NB4 (cell line): ENCODE measurements around the gene FUT7.

Experiments
- DNase-seq: peaks from one replicate; pipeline ENCODE4 v3.0.0; 2010; ENCODE audit warnings: low read depth
- H3K4me3 ChIP-seq: one replicate; pipeline ENCODE4 v1.5.1; 2011; ENCODE audit warnings: mild to moderate bottlenecking, low read depth, low read length, moderate library complexity
- MYC ChIP-seq: IDR thresholded peaks from 2 replicates; pipeline ENCODE4 v1.6.1; 2011; ENCODE audit warnings: low read depth, low read length
- POLR2A ChIP-seq: IDR thresholded peaks from 2 replicates; pipeline ENCODE4 v1.6.1; 2011; ENCODE audit warnings: mild to moderate bottlenecking; ENCODE audit not compliant: insufficient read length; ENCODE audit errors: extremely low read depth
- TF ChIP-seq, protein P1 (sequence below): IDR thresholded peaks from one replicate; pipeline ENCODE4 v1.5.1; 2012; ENCODE audit warnings: low read depth, low read length
- TF ChIP-seq, protein P2 (sequence below): IDR thresholded peaks from 2 replicates; pipeline ENCODE4 v1.6.1; 2011; ENCODE audit warnings: low read depth, low read length

FUT7 gene

DNA sequence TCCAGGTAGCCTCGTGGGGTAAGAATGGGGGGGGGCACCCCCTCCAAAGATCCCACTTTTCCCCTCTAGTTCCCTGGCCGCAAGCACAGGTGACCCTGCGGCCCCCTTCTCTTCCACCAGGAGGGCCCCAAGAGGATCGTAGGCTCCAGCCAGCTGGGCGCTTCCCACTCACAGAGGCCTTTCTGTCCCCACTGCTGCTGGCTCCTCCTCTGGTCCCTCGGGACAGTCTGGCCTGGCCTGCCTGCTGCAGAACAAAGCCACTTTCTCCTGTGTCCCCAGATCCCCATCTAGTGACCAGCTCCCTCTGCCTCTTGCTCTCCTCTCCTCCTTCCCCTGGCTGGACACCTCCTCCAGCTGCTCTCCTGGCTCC is 39.0 kb upstream of the FUT7 start:
- TF ChIP-seq, protein P1, sequence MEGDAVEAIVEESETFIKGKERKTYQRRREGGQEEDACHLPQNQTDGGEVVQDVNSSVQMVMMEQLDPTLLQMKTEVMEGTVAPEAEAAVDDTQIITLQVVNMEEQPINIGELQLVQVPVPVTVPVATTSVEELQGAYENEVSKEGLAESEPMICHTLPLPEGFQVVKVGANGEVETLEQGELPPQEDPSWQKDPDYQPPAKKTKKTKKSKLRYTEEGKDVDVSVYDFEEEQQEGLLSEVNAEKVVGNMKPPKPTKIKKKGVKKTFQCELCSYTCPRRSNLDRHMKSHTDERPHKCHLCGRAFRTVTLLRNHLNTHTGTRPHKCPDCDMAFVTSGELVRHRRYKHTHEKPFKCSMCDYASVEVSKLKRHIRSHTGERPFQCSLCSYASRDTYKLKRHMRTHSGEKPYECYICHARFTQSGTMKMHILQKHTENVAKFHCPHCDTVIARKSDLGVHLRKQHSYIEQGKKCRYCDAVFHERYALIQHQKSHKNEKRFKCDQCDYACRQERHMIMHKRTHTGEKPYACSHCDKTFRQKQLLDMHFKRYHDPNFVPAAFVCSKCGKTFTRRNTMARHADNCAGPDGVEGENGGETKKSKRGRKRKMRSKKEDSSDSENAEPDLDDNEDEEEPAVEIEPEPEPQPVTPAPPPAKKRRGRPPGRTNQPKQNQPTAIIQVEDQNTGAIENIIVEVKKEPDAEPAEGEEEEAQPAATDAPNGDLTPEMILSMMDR: no peak
- TF ChIP-seq, protein P2, sequence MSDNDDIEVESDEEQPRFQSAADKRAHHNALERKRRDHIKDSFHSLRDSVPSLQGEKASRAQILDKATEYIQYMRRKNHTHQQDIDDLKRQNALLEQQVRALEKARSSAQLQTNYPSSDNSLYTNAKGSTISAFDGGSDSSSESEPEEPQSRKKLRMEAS: no peak
- no peak for TF ChIP-seq POLR2A
- TF ChIP-seq MYC: no peak
- H3K4me3 ChIP-seq: peak overlapping the region; percentile 51

DNA sequence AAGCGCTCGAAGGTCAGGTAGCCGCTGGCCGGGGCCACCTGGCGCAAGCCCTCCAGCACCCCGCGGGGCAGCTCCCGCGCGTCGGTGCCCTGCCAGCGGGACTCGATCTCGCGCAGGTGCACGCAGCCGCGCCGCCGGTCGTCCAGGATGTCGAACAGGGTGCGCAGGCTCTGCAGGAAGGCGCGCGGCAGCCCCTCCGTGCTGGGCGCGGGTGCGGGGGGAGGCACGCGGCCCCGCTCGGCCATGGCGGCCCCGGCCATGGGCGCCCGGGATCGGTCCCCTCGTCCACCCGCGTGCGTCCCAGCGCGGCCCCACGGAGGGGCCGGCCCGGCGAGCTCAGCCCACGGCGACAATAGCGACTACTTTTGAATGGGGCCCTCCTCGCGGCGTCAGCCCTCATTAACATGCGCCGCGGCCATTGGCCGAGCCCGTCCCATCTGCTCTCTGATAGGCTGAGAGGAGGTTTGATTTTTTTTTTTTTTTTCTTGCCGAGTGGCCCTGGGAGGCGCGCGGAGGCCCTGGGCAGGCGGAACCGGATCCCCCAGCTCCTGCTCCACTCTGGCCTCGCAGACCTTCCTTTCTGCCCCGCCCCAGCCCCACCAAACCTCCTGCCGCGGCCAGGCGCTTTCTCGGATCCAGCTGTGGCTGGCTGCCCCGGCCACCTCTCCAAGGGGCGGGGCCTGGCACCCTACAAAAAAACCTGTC is 38.5 kb upstream of the FUT7 start, which contains the start of gene SAPCD2:
Gene SAPCD2, minus strand, starts transcription at position 357 of the 705 bp plus-strand sequence. Its CDS starts 97 bp downstream, at position 260.
- peak within 1 kb of the TSS; percentile 72 for H3K4me3 ChIP-seq
- peak; percentile 91 for TF ChIP-seq POLR2A
- no peak; the same call in 1 of the 2 replicates for TF ChIP-seq MYC
- TF ChIP-seq, protein P2: peak; percentile 47
- TF ChIP-seq, protein P1: no peak
- peak; percentile 95 for DNase-seq

More for the DNA sequence above, 39.0 kb upstream of the FUT7 start:
- DNase-seq: peak; percentile 88

DNA sequence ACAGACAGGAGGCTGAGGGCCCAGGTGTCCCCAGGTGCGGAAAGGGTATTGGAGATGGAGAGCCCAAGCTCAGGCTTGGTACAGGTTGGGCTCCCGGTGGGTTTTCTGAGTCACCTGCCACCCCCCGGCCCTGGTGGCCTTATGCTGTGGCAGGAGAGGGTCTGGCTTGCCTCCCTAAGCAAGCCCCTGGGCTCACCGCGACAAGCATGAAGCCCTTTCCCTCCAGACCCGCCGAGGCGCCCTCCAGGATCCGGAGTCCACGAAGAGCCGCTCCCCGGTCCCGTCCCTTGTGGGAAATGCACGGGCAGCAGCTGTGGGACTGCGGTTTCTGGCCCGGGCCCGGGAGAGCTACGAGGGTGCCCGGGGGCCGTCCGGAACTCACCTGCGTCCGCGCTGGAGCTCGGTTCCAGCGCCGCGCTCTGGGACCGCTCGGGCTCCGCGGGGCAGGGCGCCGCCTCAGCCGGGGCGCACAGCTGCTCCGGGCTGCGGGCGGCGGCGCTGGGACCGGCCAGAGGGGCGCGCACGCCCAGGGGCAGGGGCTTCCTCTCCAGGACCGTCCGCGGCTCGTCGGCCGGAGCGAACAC is 37.7 kb upstream of the FUT7 start:
- DNase-seq: peak; percentile 39
- TF ChIP-seq POLR2A: no peak
- TF ChIP-seq, protein P1: no peak
- no peak for TF ChIP-seq MYC
- TF ChIP-seq, protein P2: no peak
- peak overlapping the region; percentile 72 for H3K4me3 ChIP-seq

DNA sequence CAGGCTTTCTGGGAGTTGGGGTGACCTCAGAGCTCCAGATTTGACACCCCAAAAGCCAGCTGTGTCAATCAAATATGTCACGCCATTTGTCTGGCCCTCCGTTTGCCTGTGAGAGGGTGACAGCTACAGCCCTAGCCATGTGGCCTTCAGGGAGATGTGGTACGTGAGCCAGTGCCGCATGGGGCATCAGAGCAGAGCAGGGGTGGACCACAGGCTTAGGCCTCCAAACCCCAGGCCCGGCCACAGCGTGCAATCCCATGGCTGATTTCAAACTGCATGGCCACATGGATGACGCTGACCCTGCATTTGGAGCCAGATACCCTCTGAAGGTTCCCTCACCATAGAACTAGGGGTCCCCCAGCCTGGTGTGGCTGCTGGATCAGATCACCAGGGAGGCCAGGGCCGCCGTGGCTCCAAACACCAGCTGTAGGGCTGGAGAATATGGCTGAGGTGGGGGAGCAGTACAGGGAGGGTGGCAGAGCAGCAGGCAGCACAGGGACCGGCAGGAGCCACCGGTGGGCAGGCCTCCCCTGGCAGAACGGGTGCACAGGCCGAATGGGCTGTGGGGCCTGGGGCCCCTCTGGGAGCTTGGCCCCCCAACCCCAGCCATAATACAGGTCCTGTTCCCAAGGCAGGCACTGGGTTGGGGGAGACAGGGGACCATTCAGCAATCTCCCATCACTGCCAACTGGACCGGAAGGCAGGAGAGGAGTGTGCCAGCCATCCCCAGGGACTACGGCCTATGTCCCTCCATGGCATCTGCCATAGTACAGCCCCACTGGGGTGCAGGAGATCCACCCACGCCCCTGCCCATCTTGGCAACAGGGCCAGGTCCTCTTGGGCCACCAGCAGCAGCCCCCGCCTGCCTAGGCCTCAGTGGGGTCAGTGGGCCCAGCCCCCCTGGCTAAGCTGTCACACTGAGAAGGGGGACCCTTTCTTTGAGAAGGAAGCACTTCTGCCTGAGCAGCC is 36.9 kb upstream of the FUT7 start:
- TF ChIP-seq, protein P2: peak; percentile 70
- TF ChIP-seq MYC: no peak
- H3K4me3 ChIP-seq: peak overlapping the region; percentile 72
- DNase-seq: peak; percentile 65

DNA sequence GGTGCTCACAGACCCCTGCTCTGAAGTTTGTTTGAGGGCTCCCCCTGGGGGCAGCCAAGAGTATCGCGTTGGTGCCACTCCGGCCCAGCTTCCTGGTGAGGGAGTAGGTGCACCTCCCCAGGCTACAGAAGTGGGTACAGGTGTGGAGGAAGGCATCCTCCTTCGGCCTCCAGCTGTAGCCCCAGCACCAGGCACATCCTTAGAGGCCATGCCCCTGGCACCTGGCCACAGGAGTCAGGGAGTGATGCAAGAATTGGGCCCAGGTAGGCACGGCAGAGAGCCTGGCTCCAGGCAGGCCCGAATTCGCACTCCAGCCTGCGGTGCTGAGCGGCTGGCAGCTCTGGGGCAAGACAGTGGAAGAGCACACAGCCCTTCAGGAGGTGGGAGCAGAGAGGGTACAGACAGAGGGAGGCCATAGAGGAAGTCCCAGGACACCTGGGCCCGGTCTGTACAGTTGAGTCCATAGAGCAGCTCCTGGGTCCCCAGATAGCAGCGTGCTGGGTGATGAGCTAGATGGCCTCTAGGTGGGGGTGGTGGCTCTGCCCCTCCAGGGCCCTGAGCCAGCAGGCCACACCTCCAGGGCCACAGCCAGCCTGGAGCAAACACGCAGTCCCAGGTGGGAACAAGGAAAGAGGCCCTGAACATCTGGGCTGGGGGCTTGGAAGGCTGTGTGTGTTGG is 36.1 kb upstream of the FUT7 start:
- peak overlapping the region; percentile 72 for H3K4me3 ChIP-seq
- TF ChIP-seq POLR2A (no peak), MYC (no peak; the same call in 1 of the 2 replicates)
- TF ChIP-seq, protein P2: peak; percentile 52
- TF ChIP-seq, protein P1: peak; percentile 76
- peak; percentile 87 for DNase-seq
